ENCODE measurements around the gene TMEM225B. TPM values are rescaled to one million over a fixed set of nuclear protein-coding genes. Genes with fewer than 3 reads are reported as not detected.

The TMEM225B gene, protein sequence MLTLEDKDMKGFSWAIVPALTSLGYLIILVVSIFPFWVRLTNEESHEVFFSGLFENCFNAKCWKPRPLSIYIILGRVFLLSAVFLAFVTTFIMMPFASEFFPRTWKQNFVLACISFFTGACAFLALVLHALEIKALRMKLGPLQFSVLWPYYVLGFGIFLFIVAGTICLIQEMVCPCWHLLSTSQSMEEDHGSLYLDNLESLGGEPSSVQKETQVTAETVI
- total RNA-seq (2022; extraction: Qiagen RNA extraction) = 0.32 to 1.3 TPM (median 1.1 TPM) in 5 replicates

DNA sequence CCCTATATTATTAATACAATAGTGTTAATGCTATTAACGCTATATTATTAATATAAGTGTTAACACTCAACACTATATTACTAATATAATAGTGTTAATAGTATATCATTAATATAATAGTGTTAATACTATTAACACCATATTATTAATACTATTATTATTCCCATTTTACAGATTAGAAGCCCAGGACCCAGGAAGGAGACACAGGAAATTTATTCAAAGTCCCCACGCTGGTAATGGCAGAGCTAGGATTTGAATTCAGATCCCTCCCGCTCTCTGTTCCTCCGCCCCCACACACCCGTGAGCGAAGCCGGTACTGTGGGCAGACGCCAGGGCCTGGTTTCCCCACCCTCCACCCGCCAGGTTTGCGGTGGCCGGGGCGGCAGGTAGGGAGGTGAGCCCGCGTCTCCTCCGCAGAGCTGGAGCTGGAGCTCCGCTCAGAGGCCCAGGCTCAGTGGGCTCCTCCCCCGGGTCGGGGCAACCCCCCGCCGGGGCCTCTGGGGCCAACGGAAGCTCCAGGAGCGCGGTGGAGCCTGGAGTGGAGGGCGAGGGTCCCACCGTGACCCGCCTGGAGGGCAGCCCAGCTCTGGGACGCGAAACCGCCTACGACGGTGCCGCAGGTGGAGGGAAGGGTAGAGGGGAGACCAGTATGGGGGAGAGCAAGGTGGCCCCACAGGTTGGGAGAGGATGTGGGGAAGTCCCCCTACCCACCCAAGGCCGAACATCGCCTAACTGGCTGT is at the start of gene TMEM225B:
TSS of gene TMEM225B (plus strand) at position 506 of the 740 bp plus-strand sequence. CDS start 6,122 bp downstream, outside the sequence.

DNA sequence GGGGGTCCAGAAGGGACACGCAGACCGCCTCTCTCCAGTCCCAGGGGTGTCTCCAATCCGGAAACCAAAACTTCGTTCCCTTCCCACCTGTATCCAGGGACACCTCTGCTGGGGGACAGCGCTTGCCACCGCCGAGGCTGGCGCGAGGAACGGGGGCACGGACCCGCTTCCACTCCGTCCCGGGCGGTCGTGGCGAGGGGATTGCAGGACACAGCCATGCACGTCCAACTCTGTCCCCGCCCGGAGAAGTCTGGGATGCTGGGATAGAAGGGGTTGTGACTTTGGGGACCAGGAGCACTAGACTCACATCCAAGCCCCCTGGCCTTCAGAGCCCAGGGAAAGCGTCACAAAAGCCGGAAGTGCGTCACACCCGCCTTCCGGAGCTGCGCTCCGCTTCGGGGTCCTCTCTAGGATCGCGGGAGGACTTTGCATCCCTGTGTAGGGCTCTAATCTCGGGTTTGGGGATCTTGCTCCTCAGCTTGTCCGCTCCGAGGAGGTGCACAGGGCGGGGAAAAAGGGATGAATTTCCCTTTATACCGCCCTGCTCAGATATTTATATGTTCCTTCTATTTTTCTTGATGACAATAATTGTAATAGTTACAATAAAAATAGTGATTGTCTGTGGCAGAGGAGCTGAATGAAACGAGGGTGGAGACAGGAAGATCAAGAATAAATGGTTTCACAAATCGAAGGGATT is 46.2 kb upstream of the TMEM225B start, which contains the start of gene FAM200A:
TSS of gene FAM200A (minus strand) at position 348 of the 697 bp plus-strand sequence. CDS start 3,707 bp downstream, outside the sequence.

GRCh38 chr7:99558306-99559174 is 39.5 kb upstream of the TMEM225B start, which contains the start of gene ZNF655:
Gene ZNF655, plus strand, starts transcription at chr7:99558642. Its CDS starts 1,918 bp downstream, at chr7:99560560.

DNA sequence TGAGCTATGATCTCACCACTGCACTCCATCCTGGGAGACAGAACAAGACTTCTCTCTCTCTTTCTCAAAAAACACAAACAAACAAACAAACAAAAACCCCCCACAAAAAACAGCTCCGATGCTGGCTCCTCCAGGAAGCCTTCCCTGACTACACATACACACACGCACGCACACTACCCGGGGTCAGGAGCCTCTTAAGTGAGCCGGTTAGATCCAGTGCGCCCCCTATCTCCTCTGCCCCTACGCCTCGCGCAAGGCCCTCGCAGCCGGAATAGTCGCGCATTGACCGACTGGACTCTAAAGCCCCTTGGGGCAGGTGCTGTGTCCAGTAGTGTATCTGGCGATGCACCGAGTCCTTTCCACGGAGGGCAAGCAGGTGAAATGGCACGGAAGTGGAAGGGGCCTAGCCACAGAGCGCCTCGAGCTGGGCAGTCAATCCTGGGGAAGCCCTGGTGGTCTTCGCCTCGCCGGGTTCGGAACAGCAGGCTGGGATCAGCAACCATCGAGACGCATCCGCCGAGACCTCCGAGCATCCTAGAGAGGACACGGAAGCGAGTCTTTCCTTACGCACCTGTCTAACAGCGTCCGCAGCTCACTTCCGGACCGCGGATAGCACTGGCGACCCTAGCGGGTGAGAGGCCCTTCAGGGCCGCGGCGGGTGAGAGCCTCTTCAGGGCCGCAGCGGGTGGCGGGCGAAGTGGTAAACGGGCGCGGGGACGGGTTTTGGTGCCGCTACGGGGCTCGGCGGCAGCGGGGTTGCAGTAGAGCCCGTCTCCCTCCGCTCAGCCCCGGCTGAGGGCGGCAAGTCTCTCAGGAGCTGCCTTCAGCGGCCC is 18.5 kb downstream of the TMEM225B start, which contains the start of gene ZSCAN25:
TSS of gene ZSCAN25 (plus strand) at position 588 of the 833 bp plus-strand sequence. CDS start 2,661 bp downstream, outside the sequence.

Other genes with a start within 250 kb of the TMEM225B start
- 264 to 303 TPM (median 288 TPM) in 5 replicates for gene ARPC1B, start 223.5 kb upstream of the TMEM225B start, total RNA-seq (2022; extraction: Qiagen RNA extraction)
- gene PDAP1, start 189.7 kb upstream of the TMEM225B start, total RNA-seq (2022; extraction: Qiagen RNA extraction) = 183 to 220 TPM (median 192 TPM) in 5 replicates
- 132 to 154 TPM (median 141 TPM) in 5 replicates for gene BUD31, start 189.3 kb upstream of the TMEM225B start, total RNA-seq (2022; extraction: Qiagen RNA extraction)
- gene PTCD1, start 159.5 kb upstream of the TMEM225B start, total RNA-seq (2022; extraction: Qiagen RNA extraction) = 5.8 to 7.7 TPM (median 6.2 TPM) in 5 replicates
- 30.5 to 42.1 TPM (median 38.6 TPM) in 5 replicates for gene CPSF4, start 159.3 kb upstream of the TMEM225B start, total RNA-seq (2022; extraction: Qiagen RNA extraction)
- 896 to 1,499 TPM (median 945 TPM) in 5 replicates for gene ATP5MF, start 132.1 kb upstream of the TMEM225B start, total RNA-seq (2022; extraction: Qiagen RNA extraction)
- gene ZNF789, start 125.4 kb upstream of the TMEM225B start, total RNA-seq (2022; extraction: Qiagen RNA extraction) = 6.2 to 8.5 TPM (median 7.6 TPM) in 5 replicates
- 15.6 to 17.3 TPM (median 16.4 TPM) in 5 replicates for gene ZNF394, start 98.0 kb upstream of the TMEM225B start, total RNA-seq (2022; extraction: Qiagen RNA extraction)
- 10.0 to 10.7 TPM (median 10.0 TPM) in 5 replicates for gene ZKSCAN5, start 93.6 kb upstream of the TMEM225B start, total RNA-seq (2022; extraction: Qiagen RNA extraction)
- 5.6 to 6.6 TPM (median 5.9 TPM) in 5 replicates for gene FAM200A, start 46.2 kb upstream of the TMEM225B start, total RNA-seq (2022; extraction: Qiagen RNA extraction)
- gene ZNF655, start 39.6 kb upstream of the TMEM225B start, total RNA-seq (2022; extraction: Qiagen RNA extraction) = 45.8 to 56.3 TPM (median 50.9 TPM) in 5 replicates
- 7.7 to 10.1 TPM (median 9.6 TPM) in 5 replicates for gene ZSCAN25, start 18.7 kb downstream of the TMEM225B start, total RNA-seq (2022; extraction: Qiagen RNA extraction)
- 1.3 to 1.8 TPM (median 1.4 TPM) in 5 replicates for gene CYP3A5, start 81.7 kb downstream of the TMEM225B start, total RNA-seq (2022; extraction: Qiagen RNA extraction)
- not detected in 5 replicates for gene CYP3A7, start 136.9 kb downstream of the TMEM225B start, total RNA-seq (2022; extraction: Qiagen RNA extraction)
- 0.05 to 0.14 TPM (median 0.08 TPM) in 4 of 5 replicates, not detected in the other for gene CYP3A4, start 185.9 kb downstream of the TMEM225B start, total RNA-seq (2022; extraction: Qiagen RNA extraction)
- gene CYP3A43, start 229.7 kb downstream of the TMEM225B start, total RNA-seq (2022; extraction: Qiagen RNA extraction) = not detected in 5 replicates